Fibroblast of the aortic adventitia (primary cell): Measurements from ENCODE around the gene TACR1. TPM values are rescaled to one million over a fixed set of nuclear protein-coding genes. Genes with fewer than 3 reads are reported as not detected.

Experiments used
- DNase-seq: peaks from one replicate; pipeline ENCODE4 v3.0.0-alpha.2; 2010; ENCODE audit warnings: low read depth
- H3K4me3 ChIP-seq: 2 replicates; pipeline ENCODE4 v1.5.1; 2011; ENCODE audit warnings: low read depth, mild to moderate bottlenecking, control low read depth, low read length, moderate library complexity
- total RNA-seq: library from RNA; depleted of rRNA; stranded (reverse); fragments of >200 nt; gene quantifications from 2 replicates; pipeline ENCODE4 v1.2.3, GENCODE V29; 2012; ENCODE audit warnings: low replicate concordance
- TF ChIP-seq, protein P1 (sequence below): IDR thresholded peaks from 2 replicates; pipeline ENCODE4 v1.5.1; 2011; ENCODE audit warnings: mild to moderate bottlenecking, low read length, control low read depth, inconsistent platforms; ENCODE audit not compliant: insufficient read depth

TACR1 gene
- total RNA-seq, 1 donor, result 0.09 TPM

DNA sequence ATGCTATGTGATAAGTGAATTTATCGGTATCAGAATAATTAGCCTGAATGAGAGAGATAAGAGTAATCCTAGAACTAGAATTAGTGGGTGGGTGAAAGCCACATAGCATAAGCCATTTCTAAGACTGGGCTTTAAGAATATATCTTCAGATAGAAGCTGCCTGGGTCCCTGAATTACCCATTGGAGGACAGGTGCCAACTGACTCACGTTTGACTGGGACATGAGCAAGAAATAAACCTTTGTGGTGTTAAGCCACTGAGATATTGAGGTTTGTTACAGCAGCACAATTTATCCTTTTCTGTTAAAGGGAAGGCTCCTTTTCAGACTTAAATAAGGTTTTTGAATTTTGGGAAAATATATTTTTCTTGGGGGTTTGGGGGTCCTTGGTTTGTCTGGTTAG is 145.0 kb downstream of the TACR1 start:
- DNase-seq, result no peak
- no peak overlapping the region for H3K4me3 ChIP-seq
- TF ChIP-seq, protein P1, sequence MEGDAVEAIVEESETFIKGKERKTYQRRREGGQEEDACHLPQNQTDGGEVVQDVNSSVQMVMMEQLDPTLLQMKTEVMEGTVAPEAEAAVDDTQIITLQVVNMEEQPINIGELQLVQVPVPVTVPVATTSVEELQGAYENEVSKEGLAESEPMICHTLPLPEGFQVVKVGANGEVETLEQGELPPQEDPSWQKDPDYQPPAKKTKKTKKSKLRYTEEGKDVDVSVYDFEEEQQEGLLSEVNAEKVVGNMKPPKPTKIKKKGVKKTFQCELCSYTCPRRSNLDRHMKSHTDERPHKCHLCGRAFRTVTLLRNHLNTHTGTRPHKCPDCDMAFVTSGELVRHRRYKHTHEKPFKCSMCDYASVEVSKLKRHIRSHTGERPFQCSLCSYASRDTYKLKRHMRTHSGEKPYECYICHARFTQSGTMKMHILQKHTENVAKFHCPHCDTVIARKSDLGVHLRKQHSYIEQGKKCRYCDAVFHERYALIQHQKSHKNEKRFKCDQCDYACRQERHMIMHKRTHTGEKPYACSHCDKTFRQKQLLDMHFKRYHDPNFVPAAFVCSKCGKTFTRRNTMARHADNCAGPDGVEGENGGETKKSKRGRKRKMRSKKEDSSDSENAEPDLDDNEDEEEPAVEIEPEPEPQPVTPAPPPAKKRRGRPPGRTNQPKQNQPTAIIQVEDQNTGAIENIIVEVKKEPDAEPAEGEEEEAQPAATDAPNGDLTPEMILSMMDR, result no peak

- DNase-seq, result no peak
Measured at GRCh38 chr2:75053484-75054112, 145.7 kb downstream of the TACR1 start.

GRCh38 chr2:75047992-75048625 is 151.2 kb downstream of the TACR1 start:
- DNase-seq, result peak; percentile 79
- TF ChIP-seq, protein P1, result no peak
- no peak overlapping the region for H3K4me3 ChIP-seq

More at GRCh38 chr2:75053484-75054112, 145.7 kb downstream of the TACR1 start:
- no peak overlapping the region for H3K4me3 ChIP-seq
- TF ChIP-seq, protein P1, result peak; percentile 53

DNA sequence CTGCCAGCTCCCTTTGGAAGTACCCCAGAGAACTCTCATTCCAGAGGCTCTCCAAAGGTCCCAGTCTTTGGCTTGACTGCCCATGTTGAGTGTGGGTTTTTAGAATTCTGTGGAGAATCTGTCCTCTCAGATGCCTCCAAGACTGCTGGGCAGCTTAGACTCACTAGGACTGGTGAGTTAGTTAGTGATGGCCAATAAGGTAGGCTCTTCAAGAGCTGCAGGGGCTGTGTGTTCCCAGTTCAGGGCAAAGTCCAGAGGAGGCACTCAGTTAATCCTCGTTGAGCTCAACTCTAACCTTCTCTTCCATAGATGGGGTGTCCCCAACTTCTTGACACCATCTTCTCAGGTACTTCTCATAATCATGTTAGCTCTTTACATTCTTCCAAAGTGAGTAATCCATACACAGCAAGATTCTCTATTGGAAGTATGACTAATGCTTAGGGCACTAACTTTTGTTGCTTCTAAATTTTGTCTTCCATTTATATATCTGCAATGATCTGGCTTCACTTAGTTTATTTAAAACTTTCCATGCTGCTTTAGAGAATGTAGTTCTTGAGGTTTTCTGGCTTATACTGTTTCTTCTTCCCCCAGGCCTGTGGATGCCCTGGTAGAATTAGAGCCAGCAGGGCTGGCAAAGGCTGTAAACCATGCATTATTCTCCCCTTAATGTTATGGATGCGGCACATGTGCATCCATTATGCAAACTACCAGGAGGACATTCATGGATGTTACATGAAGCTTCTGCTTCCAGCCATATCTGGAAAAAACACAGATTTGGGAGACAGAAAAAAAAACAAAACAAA is 151.9 kb downstream of the TACR1 start:
- peak; percentile 57 for DNase-seq
- no peak overlapping the region for H3K4me3 ChIP-seq
- TF ChIP-seq, protein P1, result no peak

GRCh38 chr2:75045526-75046050 is 153.7 kb downstream of the TACR1 start:
- no peak overlapping the region for H3K4me3 ChIP-seq
- TF ChIP-seq, protein P1, result no peak
- no peak for DNase-seq

DNA sequence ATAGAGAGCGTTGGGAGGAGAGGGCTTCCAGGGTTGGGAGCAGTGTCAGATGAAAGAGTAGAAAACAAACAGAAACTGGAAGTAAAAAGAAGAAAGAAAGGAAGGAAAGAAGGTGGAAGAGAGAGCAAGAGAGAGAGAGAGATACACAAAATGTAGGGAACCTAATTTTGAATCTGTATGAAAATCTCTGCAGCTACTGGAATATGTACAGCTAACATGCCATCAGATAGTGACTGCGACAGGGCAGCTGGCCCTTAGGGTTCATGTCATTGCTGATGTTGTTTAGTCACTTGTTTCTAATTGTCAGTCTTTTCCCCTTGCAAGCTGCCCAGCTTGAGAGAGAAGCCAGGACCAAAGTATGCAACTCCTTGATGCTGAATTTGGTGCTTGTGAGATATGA is 155.0 kb downstream of the TACR1 start:
- TF ChIP-seq, protein P1, result no peak
- no peak for DNase-seq

More for the DNA sequence above, 155.0 kb downstream of the TACR1 start:
- H3K4me3 ChIP-seq, result no peak overlapping the region
